H1 (cell line): Measurements from ENCODE around the gene CLIC1. TPM values are rescaled to one million over a fixed set of nuclear protein-coding genes. Genes with fewer than 3 reads are reported as not detected.

Experiments used
- EP300 ChIP-seq, 2 experiments: IDR thresholded peaks; 1 replicate in 1 of 2; 2 replicates in 1 of 2; pipeline ENCODE4 v1.6.1; 2011 to 2012; ENCODE audit warnings: low read depth in 2 of 2, low read length in 2 of 2, mild to moderate bottlenecking in 2 of 2, borderline replicate concordance in 1 of 2, inconsistent platforms in 1 of 2, moderate library complexity in 1 of 2
- TAF7 ChIP-seq: optimal IDR thresholded peaks from 2 replicates; pipeline ENCODE3; 2011; ENCODE audit warnings: low read depth, mild to moderate bottlenecking, inconsistent platforms, low read length, moderate library complexity, borderline replicate concordance
- polyA plus RNA-seq, 7 experiments: library from polyadenylated mRNA; depleted of rRNA in 3 of 7; stranded (reverse) in 5 of 7; unstranded in 2 of 7; fragments of >200 nt in 5 of 7; fragments of 200-250 nt in 2 of 7; gene quantifications; 1 replicate in 5 of 7; 2 replicates in 1 of 7; 4 replicates in 1 of 7; pipeline versions ENCODE4 v1.2.1 to v1.2.3, GENCODE V29; 2011 to 2013; ENCODE audit warnings: missing spikeins in 2 of 7, mixed read lengths in 2 of 7
- total RNA-seq: library from RNA; stranded (reverse); fragmentation: NEBNext Ultra II Directional; extraction: Animal tissue kit (Norgen Biotek cat#: 25700); gene quantifications from 2 replicates; pipeline ENCODE4 v1.2.1, GENCODE V29; 2021

Gene CLIC1
- total and polyA plus RNA-seq, 2 of the 8 experiments (the other 6 are each of a cell fraction or from before 2014, with no cell fraction given), result 250 to 277 TPM

DNA sequence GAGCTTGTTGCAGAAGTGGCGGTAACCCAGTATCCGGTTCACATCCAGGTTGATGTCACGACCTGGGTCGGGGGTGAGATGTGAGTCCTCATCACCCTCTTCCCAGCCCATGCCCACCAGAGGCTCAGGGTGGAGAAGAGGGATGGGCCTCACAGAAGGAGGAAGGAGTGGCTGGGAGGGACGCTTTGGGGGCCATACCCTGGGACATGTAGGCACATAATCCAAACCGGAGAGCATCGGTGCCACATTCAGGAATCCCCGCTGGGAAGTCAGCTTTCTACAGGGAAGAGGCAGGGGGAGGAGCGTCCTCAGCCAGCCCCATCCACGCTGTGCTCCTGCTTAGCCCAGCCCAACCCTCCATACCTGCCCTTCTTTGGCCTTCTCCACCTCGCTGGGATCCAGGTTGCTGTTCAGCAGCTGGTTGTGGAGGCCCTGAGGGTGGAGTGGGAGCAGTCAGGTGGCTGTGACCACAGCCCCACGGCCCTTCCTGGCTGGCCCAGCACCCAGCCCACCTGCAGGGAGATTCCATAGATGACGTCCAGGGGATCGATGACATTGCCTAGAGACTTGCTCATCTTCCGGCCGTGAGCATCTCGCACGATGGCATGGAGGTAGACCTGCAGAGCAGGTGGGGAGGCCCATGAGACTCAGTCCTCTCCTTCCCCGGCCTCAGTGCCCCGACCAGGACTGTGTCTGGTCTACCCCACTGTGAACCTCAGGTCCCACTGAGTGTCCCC is 44.3 kb upstream of the CLIC1 start (continued):
- no peak for TF ChIP-seq TAF7
- no peak for TF ChIP-seq EP300 (IDR thresholded peaks at IDR 0.05; ENCODE audit: borderline replicate concordance in 1 of 2, low read depth in 2 of 2, low read length in 2 of 2)
- TF ChIP-seq, all 59 proteins: peak for 0
